SU-DHL-6 (cell line): ENCODE data around the gene TIFAB.

Experiments used
- EZH2phosphoT487 ChIP-seq: fragments of 200-600 bp; sonication (generic), shearing (Covaris generic); conservative IDR thresholded peaks from 2 replicates; pipeline ENCODE4 v1.6.1; 2018; ENCODE audit warnings: mild to moderate bottlenecking, antibody characterized with exemption, low read length, moderate library complexity, mixed read lengths
- TF ChIP-seq, protein P1 (sequence below): fragments of 200-600 bp; sonication (generic); IDR thresholded peaks from one replicate; pipeline ENCODE4 v1.5.1; 2017; ENCODE audit warnings: antibody characterized with exemption, mild to moderate bottlenecking, low read length, moderate library complexity; ENCODE audit not compliant: insufficient read depth, poor library complexity, severe bottlenecking

DNA sequence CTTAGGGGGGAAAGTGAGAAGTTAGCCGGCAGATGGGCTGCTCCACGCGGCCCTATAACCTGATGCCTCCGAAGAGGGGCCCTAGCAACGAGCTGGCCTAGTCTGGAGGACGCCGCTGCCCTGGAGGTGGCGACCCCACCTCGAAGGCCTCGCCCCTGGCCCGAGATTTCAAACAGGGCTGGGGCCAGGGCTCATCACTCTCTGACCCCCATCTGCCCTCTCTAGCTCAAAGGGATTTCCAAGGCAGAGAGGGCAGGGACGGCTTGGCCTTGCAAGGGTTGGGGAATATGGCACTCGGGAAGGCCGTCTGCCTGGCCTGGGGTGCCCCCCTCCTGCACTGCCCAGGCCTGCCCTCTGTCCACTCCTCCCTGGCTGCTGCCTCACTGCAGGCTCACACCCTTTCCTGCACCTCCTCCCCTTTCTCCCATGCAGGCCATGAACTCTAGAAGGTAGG is 25.5 kb upstream of the TIFAB start:
- TF ChIP-seq, protein P1, sequence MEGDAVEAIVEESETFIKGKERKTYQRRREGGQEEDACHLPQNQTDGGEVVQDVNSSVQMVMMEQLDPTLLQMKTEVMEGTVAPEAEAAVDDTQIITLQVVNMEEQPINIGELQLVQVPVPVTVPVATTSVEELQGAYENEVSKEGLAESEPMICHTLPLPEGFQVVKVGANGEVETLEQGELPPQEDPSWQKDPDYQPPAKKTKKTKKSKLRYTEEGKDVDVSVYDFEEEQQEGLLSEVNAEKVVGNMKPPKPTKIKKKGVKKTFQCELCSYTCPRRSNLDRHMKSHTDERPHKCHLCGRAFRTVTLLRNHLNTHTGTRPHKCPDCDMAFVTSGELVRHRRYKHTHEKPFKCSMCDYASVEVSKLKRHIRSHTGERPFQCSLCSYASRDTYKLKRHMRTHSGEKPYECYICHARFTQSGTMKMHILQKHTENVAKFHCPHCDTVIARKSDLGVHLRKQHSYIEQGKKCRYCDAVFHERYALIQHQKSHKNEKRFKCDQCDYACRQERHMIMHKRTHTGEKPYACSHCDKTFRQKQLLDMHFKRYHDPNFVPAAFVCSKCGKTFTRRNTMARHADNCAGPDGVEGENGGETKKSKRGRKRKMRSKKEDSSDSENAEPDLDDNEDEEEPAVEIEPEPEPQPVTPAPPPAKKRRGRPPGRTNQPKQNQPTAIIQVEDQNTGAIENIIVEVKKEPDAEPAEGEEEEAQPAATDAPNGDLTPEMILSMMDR, result no peak
- no peak for TF ChIP-seq EZH2phosphoT487
